Measurements from ENCODE around the gene GPHN.

- TF ChIP-seq RXRA (IDR thresholded peaks at IDR 0.05; ENCODE audit: borderline replicate concordance, low read depth) (no peak), CTCF (IDR thresholded peaks at IDR 0.05) (no peak), REST (IDR thresholded peaks at IDR 0.05; ENCODE audit: low read depth, low read length) (no peak), EZH2phosphoT487 (IDR thresholded peaks at IDR 0.05; ENCODE audit: borderline replicate concordance, low read depth) (no peak), EP300 (IDR thresholded peaks at IDR 0.05; ENCODE audit: borderline replicate concordance in 1 of 2, low read depth in 1 of 2, low read length in 1 of 2) (no peak)
These were observed 659.6 kb downstream of the GPHN start for GRCh38 chr14:67167420-67168109.

All from SK-N-SH (cell line).